Measurements from ENCODE around the gene PDIA3.
"Not testable (repeated sequence)": the region's sequence is repeated elsewhere in the genome, so short reads cannot be mapped to it uniquely, and the experiment has no call there.

Gene PDIA3

DNA sequence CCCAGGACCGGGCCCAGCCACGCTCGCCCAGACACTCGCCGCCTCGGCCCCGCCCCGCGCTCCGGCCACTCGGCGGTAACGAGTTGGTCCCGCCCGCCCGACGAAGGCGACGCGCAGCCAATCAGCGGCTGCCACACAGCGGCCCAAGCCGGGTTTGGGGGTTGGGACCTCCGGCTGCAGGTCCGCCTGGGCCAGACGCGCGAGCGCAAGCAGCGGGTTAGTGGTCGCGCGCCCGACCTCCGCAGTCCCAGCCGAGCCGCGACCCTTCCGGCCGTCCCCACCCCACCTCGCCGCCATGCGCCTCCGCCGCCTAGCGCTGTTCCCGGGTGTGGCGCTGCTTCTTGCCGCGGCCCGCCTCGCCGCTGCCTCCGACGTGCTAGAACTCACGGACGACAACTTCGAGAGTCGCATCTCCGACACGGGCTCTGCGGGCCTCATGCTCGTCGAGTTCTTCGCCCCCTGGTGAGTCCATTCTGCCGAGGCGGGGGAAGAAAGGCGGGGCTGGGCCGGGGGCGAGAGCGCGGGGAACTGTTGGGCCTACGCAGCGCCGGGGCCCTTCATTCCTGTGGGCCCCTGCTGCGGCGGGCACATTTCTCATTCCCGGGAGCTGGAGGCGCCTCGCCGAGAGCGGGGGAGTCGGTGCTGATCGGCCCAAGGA is at the start of gene PDIA3:
TSS of gene PDIA3 (plus strand) at position 194 of the 658 bp plus-strand sequence. CDS start at position 296, 102 bp downstream.
- FAIRE-seq, result not testable (repeated sequence)

DNA sequence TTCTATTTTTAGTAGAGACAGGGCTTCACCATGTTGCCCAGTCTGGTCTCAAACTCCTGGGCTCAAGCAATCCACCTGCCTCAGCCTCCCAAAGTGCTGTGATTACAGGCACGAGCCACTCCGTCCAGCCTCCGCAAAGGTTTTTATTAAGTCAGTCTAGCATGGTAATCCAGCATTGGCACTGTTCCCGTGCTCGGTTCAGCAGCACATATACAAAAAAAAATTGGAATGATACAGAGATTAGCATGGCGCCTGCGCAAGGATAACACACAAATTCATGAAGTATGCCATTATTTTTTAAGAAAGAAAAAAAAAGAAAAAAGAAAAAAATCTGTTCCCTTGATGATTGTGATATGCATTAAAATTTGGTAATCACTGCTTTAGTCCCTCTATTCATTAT is 44.1 kb upstream of the PDIA3 start:
- no peak for FAIRE-seq

- FAIRE-seq, result no peak
These were observed 43.4 kb upstream of the PDIA3 start for GRCh38 chr15:43702701-43703424.

DNA sequence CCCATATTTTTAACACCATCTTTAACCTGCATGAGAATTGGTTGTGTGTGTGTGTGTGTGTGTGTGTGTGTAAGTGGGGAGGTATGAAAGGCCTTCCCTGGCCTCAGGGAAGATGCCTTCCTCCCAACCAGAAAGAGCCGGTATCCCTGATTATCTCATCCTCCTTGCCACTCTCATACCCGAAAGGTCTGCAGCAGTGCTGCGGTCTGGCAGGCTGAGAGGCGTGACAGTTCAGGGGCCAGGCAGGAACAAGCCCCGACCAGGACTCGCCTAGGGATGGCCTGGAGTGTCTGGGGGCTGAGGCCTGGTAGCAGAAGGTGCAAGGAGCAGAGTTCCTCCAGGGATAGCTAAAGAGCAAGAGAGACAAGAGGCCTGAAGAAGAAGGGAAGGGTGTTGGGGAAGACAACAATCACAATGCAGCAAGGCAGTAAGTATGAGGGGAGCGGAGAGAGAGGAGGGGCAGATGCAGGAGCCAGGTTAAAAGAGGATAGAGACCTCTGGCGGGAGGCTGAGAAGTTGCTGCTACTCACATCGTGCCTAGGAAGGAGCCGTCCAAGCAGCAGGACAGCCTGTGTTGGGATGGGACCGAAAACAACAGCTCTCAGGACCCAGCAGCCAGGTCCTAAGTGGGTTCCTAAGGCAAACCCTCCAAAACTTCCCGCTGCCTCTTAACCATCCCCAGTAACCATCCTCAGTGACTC is 35.7 kb upstream of the PDIA3 start:
- not testable (repeated sequence) for FAIRE-seq

DNA sequence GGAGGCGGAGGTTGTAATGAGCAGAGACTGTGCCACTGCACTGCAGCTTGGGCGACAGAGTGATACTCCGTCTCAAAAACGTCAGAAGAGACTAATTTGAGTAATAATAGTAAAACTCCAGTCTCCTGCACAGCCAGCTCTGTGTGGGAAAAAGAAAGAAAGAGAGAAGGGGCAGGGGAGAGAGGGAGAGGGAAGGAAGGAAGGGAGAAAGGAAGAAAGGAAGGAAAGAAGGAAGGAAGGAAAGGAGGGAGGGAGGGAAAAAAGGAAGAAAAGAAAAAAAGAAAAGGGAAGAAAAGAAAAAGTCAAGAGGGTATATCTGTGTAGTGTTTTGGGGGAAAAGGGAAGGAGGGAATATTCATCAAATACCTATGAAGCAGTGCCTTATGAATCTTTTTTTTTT is 23.1 kb upstream of the PDIA3 start:
- FAIRE-seq, result no peak

- FAIRE-seq, result not testable (repeated sequence)
These were observed 19.9 kb upstream of the PDIA3 start for GRCh38 chr15:43726306-43726705.

GRCh38 chr15:43728053-43728725 is 18.0 kb upstream of the PDIA3 start:
- not testable (repeated sequence) for FAIRE-seq

- no peak for FAIRE-seq
These were observed 10.8 kb upstream of the PDIA3 start for GRCh38 chr15:43735416-43735815.

DNA sequence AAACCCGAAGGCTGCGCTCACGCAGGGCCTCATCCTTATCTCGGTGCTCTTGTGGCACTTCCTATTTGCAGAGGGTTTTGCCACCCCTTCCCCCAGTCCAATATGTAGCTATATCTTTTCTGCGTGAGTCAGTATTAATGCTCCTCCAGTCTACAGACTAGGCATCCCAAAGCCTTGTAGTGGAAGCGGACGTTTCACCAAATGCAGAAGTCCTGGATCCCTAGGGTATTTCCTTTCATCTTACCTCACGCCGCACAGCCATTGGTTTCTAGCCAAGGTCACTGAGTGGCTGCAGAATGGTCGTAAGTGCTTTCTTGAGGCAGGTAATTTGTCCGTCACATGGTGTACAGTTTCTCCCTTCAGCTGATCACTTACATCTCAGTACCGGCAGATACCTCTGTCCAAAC is 668 bp downstream of the PDIA3 start:
- FAIRE-seq, result not testable (repeated sequence)

- FAIRE-seq, result no peak
These were observed 2.1 kb downstream of the PDIA3 start for GRCh38 chr15:43748376-43748775.

GRCh38 chr15:43749690-43750345 is 3.6 kb downstream of the PDIA3 start:
- FAIRE-seq, result no peak

DNA sequence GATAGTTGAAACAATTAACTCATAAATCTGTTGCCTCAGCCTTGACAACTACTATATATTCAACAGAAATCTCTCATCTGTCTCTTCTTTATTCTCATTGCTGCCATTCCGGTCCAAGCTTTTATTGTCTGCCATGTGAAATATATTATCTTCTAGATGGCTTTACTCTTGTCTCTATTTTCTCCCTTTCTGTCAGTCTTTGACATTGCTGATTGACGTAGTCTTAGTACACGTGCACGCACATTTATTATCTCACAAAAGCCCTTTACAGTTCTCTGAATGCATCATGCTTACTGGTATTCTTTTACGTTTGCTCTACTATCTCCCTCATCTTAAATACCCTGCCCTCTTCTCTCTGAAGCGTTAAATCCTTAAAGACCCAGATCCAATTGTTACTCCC is 5.6 kb downstream of the PDIA3 start:
- no peak for FAIRE-seq

GRCh38 chr15:43762824-43763223 is 16.6 kb downstream of the PDIA3 start:
- FAIRE-seq, result no peak

- no peak for FAIRE-seq
These were observed 17.7 kb downstream of the PDIA3 start for GRCh38 chr15:43763819-43764446.

DNA sequence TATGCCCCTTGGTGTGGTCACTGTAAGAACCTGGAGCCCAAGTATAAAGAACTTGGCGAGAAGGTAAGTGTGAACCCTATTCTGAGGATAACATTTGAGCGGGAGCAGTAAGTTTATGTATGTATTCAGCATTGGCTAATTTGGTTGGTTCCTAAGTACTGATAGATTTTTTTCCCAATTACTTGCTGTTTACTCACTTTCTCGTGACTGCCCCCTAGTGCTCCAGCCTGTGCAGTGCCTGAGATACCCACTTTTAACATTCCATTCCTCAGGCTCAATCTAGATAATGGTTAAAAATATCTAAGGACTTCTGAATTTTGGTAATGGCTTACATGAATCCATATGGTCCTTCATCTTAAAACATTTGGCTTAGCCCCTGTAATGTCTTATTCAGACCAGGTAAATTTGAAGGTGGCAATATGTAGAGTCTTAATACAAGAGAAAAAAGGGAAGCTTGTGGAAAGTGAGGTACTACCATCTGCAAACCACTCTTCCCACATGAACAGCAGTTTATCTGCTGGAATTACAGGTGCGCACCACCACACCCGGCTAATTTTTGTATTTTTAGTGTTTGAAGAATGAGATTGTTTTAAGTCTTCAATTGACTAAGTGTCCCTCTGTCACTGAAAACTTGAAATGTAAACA is 23.5 kb downstream of the PDIA3 start:
- FAIRE-seq, result peak; percentile 54

GRCh38 chr15:43771816-43772215 is 25.6 kb downstream of the PDIA3 start:
- no peak for FAIRE-seq

DNA sequence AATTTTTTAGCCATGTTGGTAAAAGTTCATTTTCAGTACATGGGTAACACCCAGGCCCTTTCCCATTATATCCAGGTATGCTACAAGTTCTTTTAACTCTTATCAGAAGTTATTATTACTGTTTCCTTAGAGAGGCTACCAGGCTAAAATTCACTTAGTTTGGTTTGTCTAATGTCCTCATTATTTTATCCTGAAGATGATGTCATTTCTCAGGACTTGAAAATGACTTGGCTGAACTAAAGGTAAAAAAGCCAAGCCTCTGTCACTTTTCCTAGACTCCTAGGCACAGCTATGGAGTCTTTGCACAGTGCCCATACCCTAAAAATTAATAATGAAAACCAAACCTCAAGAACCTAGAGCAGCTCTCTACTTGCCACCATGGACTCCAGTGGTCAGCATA is 26.4 kb downstream of the PDIA3 start:
- no peak for FAIRE-seq

GRCh38 chr15:43774062-43774461 is 27.8 kb downstream of the PDIA3 start:
- no peak for FAIRE-seq

DNA sequence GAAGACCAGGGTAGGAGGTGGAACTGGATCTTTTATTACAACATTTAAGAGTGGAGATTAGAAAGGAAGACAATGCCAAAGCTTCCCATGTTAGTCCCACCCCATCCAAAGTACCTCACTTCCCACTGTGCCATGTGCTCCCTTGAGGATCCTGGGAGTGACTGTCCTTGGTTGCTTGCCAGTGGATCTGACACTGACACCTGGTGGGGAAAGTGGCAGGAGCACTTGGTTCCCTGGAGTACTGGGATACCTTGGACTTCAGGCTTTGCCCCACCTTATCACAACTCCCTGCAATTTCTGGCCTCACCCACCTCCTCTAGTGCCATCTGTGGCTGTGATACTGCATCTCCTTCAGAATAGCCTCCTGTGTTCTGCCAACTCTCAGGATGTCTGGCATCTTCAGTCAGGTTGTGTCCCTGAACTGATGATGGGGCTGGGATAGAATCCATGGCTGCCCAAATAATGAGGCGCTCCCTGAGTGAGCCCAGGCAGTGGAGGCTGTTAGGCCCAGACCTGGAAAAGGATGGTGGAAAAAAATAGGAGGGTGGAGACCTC is 29.2 kb downstream of the PDIA3 start:
- FAIRE-seq, result no peak

DNA sequence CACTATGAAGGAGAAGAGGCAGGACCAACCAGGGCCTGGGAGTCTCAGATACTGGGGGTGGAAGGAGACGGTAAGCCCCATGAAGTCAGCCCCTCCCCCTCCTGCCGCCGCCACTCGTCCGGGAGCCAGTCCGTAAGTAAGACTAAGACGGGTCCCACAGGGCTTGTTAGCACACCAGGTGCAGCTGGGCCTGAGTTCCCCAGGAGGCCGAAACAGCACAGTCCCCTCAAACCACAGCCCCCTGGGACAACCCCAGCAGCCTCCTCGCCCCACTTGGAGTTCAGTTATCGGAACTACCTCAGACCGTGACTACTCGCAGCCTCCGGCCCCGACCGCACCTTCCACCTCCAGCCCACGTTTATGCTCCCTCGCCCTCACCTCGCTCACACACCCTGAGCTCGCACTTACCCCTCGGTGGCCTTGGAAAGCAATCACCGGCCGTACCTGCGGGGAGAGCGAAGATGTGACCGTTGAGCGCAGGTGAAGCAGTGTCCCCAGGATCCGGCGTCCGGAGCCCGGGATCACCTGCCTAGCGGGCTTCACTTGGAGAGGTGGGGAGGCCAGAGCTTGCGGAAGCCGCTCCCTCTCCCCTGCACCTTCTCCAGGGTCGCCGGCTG is 30.0 kb downstream of the PDIA3 start:
- no peak for FAIRE-seq

GRCh38 chr15:43776718-43777266 is 30.6 kb downstream of the PDIA3 start, which contains the start of gene ELL3:
Gene ELL3 (minus strand): TSS chr15:43776966. CDS start chr15:43776901, 65 bp downstream.
- no peak for FAIRE-seq

Data from TTC549 (cell line).